ENCODE data around the gene TNS1.

The TNS1 gene

DNA sequence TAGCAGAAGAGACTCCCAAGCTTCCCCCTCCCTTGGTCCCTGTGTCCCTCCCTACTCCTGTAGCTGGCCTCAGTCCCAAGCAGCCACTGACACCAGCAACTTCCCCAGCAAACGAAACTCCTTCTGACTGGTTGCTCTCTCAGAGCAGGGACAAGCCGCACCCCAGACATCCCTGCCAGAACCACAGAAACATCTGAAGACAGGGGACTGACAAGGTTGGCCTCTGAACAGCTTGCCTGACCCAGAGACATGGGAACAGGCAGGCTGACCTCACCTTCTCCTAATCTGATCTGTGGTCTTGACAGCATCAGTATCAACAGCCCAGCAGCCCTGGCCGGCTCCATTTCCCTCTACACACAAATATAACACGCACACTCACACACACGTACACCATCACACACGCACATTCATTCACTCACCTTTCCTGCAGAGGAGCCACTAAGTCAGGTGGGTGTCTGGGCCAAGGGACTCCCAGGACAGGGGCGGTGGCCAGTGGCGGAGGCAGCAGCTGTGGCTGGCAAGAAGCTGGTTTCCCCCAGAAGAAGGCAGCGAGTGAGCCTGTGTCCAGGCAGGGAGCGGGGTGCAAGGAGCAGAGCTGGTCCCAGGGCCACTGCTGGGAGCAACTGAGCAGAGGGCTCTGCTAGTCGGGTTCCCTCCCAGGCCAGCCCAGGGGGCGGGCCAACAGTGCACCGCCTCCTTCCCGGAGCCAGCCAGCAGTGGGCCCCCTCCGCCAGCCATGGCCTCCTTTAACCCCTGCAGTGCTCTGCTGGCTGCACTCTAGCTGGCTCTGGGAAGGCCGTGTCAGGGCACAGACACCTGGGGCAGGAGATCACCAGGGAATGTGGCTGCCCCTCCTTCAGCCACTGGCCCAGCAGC lies 59.1 kb downstream of the TNS1 start:
- DNase-seq (ENCODE audit: low read depth in 4 of 4, low spot score in 1 of 4): no peak

DNA sequence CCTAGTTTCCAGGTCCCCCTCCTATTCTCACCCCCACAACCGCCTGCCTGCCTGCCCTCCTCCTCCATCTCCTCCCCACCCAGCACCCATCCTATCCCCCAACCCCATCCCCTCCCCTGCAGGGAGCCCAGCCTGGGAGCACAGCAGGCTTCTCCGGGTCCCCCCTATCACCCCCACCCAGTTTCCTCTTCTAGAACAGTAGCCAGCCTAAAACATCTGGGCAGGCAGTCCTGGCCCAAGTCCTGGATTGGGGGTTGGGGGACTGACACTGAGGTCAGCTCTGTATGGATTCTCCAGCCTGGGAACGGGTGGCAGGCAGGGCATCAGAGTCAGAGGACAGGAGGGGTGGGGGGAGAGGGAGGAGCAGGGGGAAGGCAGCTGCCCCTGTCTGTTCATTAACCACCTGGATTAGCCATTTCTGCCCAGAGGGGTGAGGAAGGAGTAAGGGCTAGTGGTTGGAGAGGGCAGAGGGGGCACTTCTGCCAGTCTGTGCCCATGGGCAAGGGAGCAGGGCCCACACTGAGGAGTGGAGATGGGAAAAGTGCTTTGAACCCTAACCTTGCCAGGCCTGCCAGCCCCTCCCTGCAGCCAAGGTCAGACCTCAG lies 60.0 kb downstream of the TNS1 start:
- DNase-seq (ENCODE audit: low read depth in 4 of 4, low spot score in 1 of 4): no peak

DNA sequence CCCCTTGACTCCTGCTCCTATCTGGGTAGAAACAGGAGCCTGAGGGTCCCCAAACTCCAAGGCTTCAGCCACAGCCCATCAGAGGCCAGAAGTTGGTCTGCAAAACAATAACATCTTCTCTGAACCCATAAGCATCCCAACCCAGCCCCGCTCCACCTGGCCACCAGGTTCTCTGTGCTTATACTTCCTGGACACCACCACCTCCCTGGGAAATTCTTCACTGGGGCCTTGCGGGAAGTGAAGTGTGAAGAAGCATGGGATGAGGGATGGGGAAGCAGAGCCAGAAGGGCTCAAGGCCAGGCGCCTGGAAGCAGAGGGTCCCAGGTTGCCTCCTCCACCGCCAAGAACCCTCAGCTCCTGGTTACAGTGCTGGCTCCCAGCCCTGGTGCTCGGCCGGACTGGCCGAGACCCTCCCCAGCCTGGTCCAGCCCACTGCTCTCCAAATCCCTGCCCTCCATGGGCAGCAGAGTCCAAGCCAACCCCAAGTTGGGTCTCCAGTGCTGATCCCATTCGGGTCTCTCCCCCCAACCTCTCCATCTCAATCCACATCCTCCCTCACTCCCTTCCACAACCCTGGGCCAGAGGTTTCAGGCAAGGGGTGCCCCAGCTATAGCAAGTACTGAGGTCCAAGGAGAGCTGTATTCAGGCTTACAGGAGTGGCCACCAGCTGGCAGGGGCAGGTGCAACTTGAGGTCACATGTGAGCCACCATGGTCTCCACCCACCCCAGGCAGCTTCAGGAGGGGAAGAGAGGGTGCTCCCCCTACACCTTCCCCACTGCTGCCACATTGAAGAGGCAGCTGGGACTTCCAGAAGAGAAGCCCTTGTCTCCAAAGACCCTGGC lies 60.7 kb downstream of the TNS1 start:
- no peak for DNase-seq (ENCODE audit: low read depth in 4 of 4, low spot score in 1 of 4)

DNA sequence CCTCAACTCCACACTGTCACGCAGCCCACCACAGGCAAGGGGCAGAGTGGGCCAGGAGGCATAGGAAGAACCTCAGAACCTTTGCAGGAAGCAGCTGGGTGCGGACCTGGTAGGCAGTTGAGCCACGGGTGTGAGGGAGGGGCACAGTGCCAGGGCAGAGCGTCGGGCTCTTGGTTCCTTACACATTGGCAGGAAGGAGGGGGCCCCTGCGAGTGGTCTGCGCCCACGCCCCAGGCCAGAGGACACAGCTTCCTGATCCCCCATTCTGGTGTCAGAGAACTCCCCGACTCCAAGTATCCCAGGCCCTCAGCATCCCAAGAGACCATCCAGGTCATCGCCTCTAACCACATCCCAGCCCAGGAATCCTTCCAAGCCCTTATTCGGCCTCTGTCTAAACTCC lies 61.5 kb downstream of the TNS1 start:
- no peak for DNase-seq (ENCODE audit: low read depth in 4 of 4, low spot score in 1 of 4)

DNA sequence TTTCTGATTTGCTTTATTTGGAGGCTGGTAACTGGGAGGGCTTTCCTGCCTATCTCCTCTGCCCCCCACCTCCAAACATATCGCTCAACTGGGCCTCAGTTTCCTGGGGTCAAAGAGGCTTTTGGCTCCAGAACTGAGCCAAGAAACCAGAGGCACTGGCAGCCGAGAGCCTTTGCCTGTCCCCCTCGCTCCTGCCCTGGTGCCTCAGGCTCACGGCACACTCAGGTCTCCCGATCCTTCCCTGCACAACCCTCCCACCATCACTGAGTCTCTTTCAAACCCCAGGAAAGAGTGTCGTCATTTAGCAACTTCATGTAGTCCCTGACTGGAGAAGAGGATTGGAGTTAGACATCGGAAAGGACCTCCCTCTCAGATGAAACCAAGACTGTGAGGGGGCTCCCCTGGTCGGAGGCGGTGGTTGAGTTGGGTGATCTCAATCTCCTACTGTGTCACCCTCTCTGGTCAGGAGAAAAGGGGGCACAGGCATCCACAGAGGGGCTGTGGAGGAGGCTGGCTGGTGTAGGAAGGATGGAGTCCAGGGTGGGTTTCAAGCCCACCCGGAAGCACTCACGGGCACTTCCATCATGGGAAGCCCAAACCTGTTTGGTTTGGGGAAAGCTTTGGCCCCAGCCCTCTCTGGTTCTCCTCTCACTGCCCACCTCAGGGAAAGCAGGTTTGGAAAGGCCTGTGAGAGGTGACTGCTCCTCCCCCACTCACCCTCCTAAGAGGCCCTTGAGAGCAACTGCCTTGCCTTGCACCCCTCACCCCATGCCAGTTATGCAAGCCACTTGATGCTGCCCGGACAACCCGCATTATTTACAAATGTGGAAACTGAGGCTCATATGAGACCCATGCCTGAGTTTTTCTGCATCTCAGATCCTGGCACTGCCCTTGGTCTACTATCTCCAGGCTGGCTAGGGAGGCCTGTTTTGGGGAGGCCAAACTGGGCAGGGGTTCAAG lies 62.3 kb downstream of the TNS1 start:
- DNase-seq (ENCODE audit: low read depth in 4 of 4, low spot score in 1 of 4): no peak

DNA sequence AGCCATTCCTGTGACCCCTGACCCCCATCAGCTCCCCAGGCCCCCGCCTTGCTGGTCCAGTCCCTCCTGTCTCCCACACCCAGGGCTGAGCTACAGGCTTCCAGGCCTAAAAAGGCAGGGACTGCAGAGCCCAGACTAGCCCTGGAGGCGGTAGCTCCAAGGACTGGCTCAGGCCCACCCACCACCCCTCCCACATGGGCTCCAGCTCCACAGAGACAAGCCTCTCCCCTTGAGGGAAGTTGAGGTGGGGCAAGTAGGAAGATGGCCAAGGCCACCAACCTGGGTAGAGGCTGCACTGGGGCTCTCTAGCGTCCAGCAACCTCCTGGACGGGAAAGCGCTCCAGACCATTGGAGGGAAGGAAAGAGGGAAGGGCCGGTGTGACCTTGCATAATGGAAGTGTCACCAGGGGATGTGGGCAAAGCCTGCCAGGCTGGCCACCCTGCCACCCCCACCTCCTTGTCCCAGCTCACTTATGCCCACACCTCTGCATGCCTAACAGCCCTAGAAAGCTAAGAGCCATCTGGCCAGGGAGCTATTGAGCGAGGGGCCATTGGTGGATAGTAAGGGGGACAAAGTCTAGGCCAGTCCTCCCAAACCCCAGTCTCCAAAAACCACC lies 63.1 kb downstream of the TNS1 start:
- DNase-seq (ENCODE audit: low read depth in 4 of 4, low spot score in 1 of 4): no peak

DNA sequence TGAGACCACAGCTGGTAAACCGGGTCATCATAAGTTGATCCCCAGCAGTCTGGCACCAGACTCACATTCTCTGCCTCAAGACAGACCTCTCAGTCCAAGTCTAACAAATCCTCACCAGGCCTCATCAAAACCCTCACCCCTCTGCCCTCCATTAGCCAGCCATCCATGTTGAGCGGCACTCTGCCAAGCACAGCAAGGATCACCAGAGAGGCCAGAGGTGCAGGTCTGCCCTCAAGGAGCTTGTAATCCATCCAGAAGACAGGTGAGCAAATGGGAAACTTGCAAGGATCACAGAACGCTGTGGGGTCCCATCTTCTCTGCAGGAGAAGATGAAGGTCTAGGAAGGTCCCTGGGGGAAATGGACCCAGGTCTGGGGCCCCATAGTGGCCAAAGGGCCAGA lies 63.6 kb downstream of the TNS1 start:
- no peak for DNase-seq (ENCODE audit: low read depth in 4 of 4, low spot score in 1 of 4)

DNA sequence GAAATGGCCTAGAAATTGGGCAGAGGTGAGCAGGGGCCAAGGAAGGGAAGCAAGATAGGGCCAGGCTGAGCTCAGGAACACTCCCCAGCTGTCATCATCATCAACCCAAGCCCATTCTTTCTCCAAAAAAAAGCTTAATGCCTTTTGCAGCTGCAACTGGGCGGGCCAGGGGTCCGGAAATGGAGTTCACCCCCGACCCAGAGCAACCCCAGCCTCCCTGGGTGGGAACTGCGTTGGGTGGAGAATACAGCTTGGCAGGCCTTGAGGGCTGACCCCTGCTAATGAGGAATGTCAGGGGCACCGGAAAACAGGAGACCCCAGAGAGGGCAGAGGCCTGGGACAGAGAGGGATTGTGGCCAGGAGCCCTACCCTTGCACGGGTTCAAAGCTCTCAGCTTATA lies 64.8 kb downstream of the TNS1 start:
- no peak for DNase-seq (ENCODE audit: low read depth in 4 of 4, low spot score in 1 of 4)

DNA sequence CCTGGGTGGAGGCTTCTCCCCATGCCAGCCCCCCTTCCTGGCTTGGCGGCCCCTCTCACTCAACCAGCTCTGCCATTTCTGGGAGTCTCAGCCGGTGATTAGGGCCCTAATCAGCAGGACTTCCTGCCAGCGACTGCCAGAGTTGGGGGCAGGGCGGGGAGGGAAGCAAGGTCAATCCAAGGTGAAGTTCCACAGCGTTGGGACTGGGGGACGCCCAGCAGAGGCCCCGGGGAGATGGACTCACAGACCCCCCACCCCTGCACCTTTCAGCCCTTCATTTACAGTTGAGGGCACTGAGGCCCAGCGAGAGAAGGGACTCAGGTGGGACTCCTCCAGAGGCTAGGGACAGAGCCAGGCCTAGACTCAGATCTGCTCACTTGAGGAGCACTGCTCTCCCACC lies 65.3 kb downstream of the TNS1 start:
- no peak for DNase-seq (ENCODE audit: low read depth in 4 of 4, low spot score in 1 of 4)

DNA sequence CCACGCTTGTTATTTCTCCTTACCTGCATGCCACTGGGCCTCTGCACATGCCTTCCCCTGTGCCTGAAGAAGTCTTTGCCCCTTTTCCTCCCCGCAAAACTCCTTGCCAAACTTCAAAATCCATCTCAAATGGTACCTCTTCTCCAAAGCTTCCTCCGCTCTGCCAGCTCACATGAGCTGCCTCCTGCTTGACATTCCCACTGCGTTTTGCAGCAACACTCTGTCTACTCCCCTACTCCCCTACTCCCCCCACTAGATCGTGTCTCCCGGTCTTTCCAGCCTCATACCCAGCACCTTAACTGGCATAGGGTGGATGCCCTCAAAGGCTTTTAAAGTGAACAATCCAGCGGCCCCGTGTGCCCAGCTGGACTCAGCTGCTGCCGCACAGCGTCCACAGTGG lies 65.8 kb downstream of the TNS1 start:
- no peak for DNase-seq (ENCODE audit: low read depth in 4 of 4, low spot score in 1 of 4)

DNA sequence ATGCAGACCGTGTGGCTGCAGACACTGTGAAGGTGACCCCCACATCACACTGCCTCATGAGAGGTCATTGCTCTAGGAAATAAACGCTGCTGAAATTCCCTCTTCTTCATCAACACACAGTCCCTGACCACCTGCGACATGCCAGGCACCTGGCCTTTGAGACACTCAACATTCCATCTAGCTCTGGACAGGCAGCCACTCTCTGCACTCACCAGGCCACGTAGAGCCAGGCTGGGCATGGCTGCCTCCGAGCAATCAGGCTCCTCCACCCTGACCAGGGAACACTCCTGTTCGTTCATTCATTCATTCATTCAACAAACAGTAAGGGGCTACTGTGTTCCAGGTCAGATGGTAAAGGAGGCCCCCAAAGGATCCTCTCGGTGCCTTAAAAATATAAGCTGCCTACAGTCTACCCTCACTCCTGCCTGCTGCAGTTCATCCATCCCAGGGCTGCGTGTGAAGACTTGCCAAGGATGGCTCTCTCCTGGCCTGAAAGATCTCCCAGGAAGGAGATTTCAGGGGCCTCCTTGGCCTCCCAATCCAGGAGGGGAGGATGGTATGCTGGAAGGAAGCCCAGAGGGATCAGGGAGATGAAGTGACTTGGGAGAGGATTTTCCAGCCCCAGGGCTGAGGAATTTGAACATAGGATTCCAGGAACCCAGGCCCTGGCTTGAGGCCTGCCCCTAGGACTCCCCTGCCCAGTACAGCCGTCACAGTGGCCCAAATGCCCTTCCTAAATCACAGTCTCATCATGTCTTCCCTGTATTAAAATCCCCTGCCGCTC lies 66.7 kb downstream of the TNS1 start:
- DNase-seq (ENCODE audit: low read depth in 4 of 4, low spot score in 1 of 4): no peak

DNA sequence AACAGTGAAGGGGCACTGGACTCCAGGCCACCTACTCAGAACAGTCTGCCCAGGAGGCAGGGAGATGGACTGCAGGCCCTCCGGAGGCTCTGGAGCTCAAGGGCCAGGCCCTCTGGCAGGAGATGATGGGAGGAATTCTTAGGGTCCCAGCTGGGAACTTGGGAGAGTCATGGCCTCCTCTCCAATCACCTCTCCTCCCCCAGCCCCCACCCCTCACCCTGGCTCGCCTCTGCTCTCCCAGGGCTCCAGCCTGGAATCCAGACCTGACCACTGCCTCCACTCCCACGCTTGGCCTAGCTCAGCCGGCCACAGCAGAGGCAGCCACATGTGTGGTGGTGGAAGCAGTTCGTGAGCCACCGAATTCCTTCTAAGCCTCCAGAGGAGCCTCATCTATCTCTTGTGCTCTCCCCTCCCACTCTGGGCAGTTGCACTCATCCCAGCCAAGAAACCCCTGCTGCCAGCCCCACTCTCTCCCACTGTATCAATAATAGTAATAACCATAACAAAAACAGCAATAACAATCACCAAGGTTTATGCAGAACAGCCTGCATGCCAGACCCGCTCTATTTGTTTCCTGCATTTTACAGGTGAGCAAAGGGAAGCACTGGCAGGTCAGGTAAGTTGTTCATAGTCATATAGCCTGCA lies 67.4 kb downstream of the TNS1 start:
- DNase-seq (ENCODE audit: low read depth in 4 of 4, low spot score in 1 of 4): no peak

DNA sequence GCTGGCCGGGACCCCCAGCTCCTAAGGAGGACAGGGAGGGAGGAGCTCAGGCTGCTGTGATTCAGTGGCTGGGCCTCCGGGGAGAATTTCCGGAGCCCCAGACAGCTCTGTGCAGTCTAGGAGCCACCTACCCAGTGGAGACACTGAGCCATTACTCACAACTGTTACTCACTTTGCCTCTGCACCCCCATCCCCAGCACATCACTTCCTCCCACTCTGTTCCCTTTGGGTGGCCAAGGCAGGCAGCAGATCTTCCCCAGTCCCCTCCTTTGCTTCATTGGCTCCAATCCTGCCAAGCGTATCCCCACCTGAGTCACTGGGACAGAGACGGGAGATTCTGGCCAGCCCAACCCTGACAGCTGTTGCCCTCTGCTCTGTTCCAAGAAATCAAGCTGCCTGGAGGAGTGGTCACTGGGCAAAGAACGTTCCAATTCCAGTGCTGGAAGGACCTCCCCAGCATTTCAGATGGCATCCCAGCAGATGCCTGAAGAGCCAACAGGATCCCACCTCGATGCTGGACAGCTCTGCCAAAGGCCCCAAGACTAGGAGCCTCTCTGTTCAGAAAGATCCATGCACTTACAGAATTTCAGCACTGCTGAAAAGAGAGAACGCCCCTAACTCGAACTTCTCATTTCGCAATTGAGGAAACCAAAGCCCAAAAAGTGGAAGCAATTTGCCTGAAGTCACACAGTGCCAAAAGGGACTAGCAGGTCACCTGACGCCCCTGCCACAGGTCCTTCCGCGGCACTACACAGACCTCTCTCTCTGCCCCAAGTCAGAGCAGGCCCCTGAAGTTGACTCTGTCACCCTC lies 68.3 kb downstream of the TNS1 start:
- DNase-seq (ENCODE audit: low read depth in 4 of 4, low spot score in 1 of 4): no peak

DNA sequence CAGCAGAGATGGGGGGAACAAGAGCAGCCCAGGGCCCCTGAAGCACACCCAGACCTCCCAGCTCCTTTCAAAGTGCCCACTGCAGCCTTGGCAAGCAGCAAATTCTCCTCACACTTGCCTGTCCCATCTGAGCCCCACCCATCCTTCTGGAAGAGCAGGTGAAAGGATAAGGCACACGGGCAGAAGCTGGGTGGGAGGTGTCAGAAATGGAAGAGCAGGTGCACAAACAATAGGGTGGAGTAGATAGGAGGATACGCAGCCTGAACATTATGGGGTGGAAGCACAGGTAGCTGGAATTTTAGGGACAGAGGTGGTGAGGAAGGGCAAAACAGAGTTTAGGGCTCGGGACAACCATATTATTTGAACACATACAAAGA lies 69.2 kb downstream of the TNS1 start:
- no peak for DNase-seq (ENCODE audit: low read depth in 4 of 4, low spot score in 1 of 4)

DNA sequence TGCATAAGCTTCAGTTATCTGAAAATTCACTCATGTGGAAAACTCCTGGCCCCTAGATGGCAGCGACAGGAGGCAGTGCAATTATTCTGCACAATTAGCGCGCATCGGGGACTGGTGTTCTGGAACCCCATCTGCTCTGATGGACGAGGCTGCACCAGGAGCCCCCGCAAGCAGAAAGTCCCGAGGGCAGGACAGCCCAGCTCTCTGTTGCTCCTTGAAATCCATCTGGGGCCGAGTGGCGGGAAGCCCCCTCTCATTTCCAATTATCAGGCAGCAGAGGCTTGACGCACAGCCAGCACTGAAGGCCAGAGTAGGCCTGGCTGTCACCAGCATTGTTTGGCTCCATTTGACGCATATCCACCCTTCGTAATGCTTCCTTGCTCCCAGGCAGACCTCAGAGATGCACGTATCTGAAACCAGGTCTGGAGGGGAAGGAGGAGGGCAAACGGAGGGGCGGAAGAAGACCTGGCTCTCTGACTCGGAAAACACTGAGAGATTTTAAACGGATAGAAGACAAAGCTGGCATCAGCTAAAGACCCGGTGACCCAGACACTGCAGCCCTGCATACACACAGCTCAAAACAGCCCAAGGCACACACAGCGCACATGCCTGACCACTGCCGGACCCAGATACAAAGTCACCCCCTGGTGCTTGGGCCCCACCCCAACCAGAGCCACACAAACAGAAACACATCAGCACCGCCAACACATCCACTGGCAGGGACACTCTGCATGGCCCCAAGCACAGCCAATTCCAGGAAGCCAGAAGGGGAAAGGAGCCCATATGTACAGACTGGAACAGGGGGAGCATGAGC lies 69.8 kb downstream of the TNS1 start:
- no peak for DNase-seq (ENCODE audit: low read depth in 4 of 4, low spot score in 1 of 4)

DNA sequence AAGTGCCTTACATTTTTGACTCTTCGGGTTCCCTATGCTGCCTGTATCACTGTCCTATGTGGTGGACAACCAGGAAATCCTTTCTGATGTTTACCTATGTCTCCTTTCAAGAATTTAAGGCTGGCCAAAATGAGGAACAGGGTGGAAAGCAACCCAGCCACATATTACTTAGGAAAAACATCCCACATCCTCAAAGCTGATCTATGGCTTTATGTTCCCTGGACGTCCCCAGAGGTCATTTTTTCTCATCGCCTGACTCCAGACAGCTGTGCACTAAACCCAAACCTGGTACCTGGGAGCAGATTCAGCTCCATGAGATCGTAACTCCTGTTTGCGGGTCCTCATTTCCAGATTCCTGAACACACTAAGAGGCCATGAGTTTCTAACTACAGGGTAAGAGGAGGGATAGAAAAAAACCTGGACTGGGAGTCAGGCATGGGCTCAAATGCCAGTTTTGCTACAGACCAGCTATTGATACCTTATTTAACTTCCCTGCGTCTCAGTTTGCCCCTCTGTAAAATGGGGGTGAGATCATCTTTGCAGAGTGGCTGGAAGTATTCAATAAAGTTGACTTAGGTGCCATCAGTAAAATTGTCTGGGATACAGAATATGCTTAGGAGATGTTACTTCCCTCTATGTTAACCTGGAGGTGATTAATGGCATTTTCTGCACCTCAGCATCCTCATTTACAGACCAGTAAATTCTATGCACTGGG lies 70.8 kb downstream of the TNS1 start:
- DNase-seq (ENCODE audit: low read depth in 4 of 4, low spot score in 1 of 4): no peak
